ENCODE data around the gene PSMB10. TPM values are rescaled to one million over a fixed set of nuclear protein-coding genes. Genes with fewer than 3 reads are reported as not detected.
A peak's percentile ranks its signal among the peaks of the same experiment; 100 is the strongest.

The PSMB10 gene
- total RNA-seq, 1 experiment from 2014 or later, result 24.5 TPM

- Histone ChIP-seq H3K18ac (ENCODE audit: insufficient read length, low read depth, low read length) (no peak overlapping the region), H3K27ac (ENCODE audit: insufficient read length, low read depth, low read length) (no peak overlapping the region), H3K79me1 (ENCODE audit: insufficient read depth, low read depth, low read length, poor library complexity, severe bottlenecking) (no peaks in the 10 kb centered on the region), H3K4ac (ENCODE audit: low read depth, low read length) (no peak overlapping the region), H3K14ac (ENCODE audit: insufficient read depth, low read length) (no peak overlapping the region), H4K91ac (ENCODE audit: insufficient read length, low read depth, low read length) (no peak overlapping the region), H2BK120ac (ENCODE audit: low read depth, low read length, poor library complexity, severe bottlenecking) (no peak overlapping the region), H2BK15ac (ENCODE audit: low read depth, low read length) (no peak overlapping the region), H3K9me3 (ENCODE audit: control insufficient read depth, low read depth, low read length) (no peaks in the 10 kb centered on the region), H3K27me3 (ENCODE audit: insufficient read depth, low read length) (no peaks in the 10 kb centered on the region), H3T11ph (ENCODE audit: low read length) (no peak overlapping the region), H2BK5ac (ENCODE audit: insufficient read length, low read length) (no peak overlapping the region), H3K23me2 (ENCODE audit: insufficient read length, low read depth, low read length, poor library complexity, severe bottlenecking) (no peaks in the 10 kb centered on the region), H2AFZ (ENCODE audit: low read length) (no peak overlapping the region), H3K56ac (ENCODE audit: insufficient read length, low read depth, low read length) (no peak overlapping the region), H2BK12ac (ENCODE audit: insufficient read length, low read depth, low read length) (no peak overlapping the region), H4K8ac (replicated peaks; ENCODE audit: insufficient read length, low read depth, low read length) (no peak overlapping the region), H3K79me2 (ENCODE audit: insufficient read depth, low read length) (no peaks in the 10 kb centered on the region), H2AK5ac (ENCODE audit: insufficient read length, low read length) (no peak overlapping the region), H2BK20ac (ENCODE audit: low read depth, low read length, poor library complexity, severe bottlenecking) (no peak overlapping the region), H3K4me1 (ENCODE audit: insufficient read depth, low read length) (no peaks in the 10 kb centered on the region), H4K5ac (ENCODE audit: insufficient read length, low read depth, low read length) (no peak overlapping the region), H3K23ac (ENCODE audit: insufficient read length, low read depth, low read length) (no peak overlapping the region), H3K4me2 (ENCODE audit: insufficient read depth, insufficient read length, low read length) (no peak overlapping the region), H4K20me1 (ENCODE audit: control insufficient read depth, insufficient read depth, insufficient read length) (no peaks in the 10 kb centered on the region), H3K9ac (ENCODE audit: extremely low read depth, insufficient read length, low read length) (no peak overlapping the region)
- Mint-ChIP-seq H3K36me3 (ENCODE audit: insufficient read depth in 1 of 3, low read depth in 3 of 3) (peaks cover 10 to 42% (median 31%) of the 10 kb centered on the region in 3 experiments), H3K27ac (peak overlapping the region; percentile 30 to 59 (median 45); a peak in 5 of 7 replicates), H3K9me3 (no peaks in the 10 kb centered on the region), H3K27me3 (ENCODE audit: low read depth) (no peaks in the 10 kb centered on the region), H3K4me1 (peaks cover 0 to 3% of the 10 kb centered on the region in 2 experiments; a peak in 1 of 4 replicates), H3K4me3 (no peak overlapping the region)
- no peak for TF ChIP-seq CTCF (conservative IDR thresholded peaks at IDR 0.05)
- DNase-seq, result no peak
- WGBS (ENCODE audit: extremely low coverage, insufficient read length, low lambda C conversion rate), result no CpG with 5 or more reads among the region's 11 CpGs
Measured at GRCh38 chr16:67907397-67908180, 29.1 kb downstream of the PSMB10 start.
